Activated naive CD8-positive, alpha-beta T cell treated with anti-CD3 and anti-CD28 coated beads for 36 hours (primary cell): ENCODE data around the gene ATP8B3. TPM values are rescaled to one million over a fixed set of nuclear protein-coding genes. Genes with fewer than 3 reads are reported as not detected.

ENCODE experiments used
- DNase-seq: peaks from one replicate; pipeline ENCODE4 v3.0.0; 2021
- H3K27ac Mint-ChIP-seq: one replicate; pipeline ENCODE4 v1.8.0; 2022; ENCODE audit warnings: mild to moderate bottlenecking, moderate library complexity, mixed read lengths
- H3K27me3 Mint-ChIP-seq: one replicate; pipeline ENCODE4 v1.8.0; 2022; ENCODE audit warnings: mild to moderate bottlenecking, mixed read lengths
- H3K36me3 Mint-ChIP-seq: one replicate; pipeline ENCODE4 v1.8.0; 2021; ENCODE audit warnings: mild to moderate bottlenecking, mixed read lengths
- H3K4me1 Mint-ChIP-seq: one replicate; pipeline ENCODE4 v1.8.0; 2021; ENCODE audit warnings: mixed read lengths
- H3K4me3 Mint-ChIP-seq: one replicate; pipeline ENCODE4 v1.8.0; 2022; ENCODE audit warnings: mild to moderate bottlenecking, moderate library complexity, mixed read lengths
- H3K9me3 Mint-ChIP-seq: one replicate; pipeline ENCODE4 v1.8.0; 2022; ENCODE audit warnings: mixed read lengths
- total RNA-seq, 2 experiments: library from RNA; stranded (reverse); gene quantifications; one replicate each; pipeline ENCODE4 v1.2.3, GENCODE V29; 2021

Gene ATP8B3
- total RNA-seq, 2 experiments from 2014 or later, result 2.3 to 2.7 TPM

DNA sequence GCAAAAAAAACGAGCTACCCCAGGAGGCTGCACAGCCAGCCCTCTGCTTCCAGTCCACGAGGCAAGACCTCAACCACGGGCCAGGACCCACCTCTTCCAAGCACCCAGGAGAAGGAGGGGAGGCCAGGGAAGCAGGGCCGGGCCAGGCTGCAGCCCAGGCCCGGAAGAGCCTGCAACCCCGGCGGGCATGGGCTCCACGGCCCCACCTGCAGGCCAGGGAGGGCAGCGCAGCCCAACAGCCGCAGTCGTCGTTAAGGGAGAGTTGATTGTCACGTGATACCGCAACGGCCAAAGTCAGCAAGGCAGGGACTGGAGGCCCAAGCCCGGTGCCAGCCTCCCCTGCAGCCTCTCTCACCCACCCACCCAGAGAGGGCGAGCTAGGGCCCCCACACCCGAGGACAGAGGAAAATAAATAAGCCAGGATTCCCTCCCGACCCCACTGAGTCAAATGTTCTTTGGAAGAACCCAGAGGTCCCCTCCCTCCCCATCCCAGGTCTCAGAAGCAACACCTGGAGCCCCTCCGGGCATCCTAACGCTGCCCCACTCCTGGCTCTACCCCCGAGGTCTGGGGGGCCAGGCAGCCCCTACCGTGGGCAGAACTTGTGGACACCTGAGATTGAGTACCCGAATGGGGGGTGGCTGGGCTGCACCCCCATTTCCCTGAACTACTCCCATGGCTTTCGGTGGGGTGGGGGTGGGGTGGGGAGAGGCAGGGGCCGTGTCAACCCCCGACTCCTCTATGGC lies 41.4 kb upstream of the ATP8B3 start:
- Mint-ChIP-seq H3K27me3 (no peaks in the 10 kb centered on the region), H3K27ac (peak overlapping the region; percentile 85), H3K4me1 (peaks cover 41% of the 10 kb centered on the region), H3K4me3 (peak overlapping the region; percentile 47), H3K9me3 (no peaks in the 10 kb centered on the region), H3K36me3 (peaks cover 7% of the 10 kb centered on the region)
- peak; percentile 89 for DNase-seq

DNA sequence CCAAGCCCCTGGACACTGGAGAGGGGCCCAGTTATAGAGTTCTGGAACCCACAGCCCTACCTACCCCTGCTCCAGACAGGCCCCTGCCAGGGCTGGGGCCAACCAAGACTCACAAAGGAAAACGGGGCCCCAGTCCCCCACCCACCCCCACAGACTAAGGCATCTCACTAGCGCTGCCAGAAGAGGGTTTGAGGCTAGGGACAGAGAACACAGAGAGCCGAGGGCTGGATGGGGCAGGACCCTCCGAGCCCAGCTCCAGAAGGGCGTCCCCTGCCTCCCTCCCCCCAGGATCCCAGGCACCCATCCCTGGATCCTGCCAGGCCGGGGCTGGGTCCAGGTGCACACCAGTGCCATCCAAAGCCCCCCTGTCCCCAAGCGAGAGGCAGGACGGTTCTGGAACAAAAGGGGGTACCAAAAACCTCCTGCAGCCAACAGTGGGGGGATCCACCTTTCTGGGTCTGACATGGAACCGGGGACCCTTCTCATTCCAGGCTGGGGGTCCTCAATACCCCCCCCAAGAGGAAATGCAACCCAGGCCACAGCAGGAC lies 40.6 kb upstream of the ATP8B3 start:
- H3K4me3 Mint-ChIP-seq, result no peak overlapping the region
- peak overlapping the region; percentile 85 for H3K27ac Mint-ChIP-seq
- no peak for DNase-seq
- peaks cover 7% of the 10 kb centered on the region for H3K36me3 Mint-ChIP-seq
- H3K4me1 Mint-ChIP-seq, result peaks cover 38% of the 10 kb centered on the region
- H3K27me3 Mint-ChIP-seq, result no peaks in the 10 kb centered on the region
- H3K9me3 Mint-ChIP-seq, result no peaks in the 10 kb centered on the region

DNA sequence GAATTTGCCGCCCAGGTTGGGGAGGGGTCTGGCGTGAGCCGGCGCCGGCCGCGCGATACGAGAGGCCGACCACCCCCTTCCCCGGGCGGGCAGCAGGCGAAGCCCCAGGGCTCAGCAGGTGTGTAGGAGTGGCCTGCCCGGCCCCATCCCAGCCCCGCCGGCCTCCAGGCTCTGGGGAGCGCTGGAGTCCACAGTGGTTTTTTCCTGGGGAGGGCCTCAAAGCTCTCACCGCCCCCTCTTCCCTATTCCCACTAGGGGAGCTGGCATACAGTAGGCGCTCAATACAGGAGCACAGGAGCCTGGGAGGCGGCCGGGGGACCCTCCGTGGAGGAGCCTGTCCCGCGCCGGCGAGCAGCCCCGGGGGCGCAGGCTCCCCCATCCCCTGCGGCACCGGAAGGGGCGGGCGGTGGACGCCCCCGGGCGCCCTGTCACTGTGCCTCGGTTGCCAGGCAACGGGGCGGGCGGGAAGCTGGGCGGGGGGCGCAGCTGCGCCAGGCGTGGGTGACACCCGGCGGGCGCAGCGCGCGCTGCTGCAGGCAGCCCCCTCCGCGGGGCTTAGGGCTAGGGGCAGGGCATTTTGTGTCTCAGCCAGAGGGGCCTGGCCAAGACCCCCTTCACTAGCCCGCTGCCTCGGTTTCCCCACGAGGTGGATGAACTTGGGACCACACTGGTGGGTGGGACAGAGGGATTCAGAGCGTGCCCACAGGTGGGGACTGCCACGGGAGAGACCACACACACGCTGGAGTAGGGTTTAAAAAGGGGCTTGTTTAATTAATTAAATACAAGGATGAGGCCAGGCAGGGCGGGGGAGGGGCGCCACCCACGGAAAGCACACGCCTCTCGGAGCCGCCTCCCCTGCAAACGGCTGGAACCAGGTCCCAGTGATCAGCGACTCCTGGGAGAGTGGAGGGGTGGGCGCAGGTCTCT lies 39.8 kb upstream of the ATP8B3 start:
- peaks cover 11% of the 10 kb centered on the region for H3K36me3 Mint-ChIP-seq
- peak overlapping the region; percentile 40 for H3K4me3 Mint-ChIP-seq
- H3K27ac Mint-ChIP-seq, result peak overlapping the region; percentile 38
- no peaks in the 10 kb centered on the region for H3K9me3 Mint-ChIP-seq
- peak; percentile 80 for DNase-seq
- peaks cover 45% of the 10 kb centered on the region for H3K4me1 Mint-ChIP-seq
- H3K27me3 Mint-ChIP-seq, result no peaks in the 10 kb centered on the region

DNA sequence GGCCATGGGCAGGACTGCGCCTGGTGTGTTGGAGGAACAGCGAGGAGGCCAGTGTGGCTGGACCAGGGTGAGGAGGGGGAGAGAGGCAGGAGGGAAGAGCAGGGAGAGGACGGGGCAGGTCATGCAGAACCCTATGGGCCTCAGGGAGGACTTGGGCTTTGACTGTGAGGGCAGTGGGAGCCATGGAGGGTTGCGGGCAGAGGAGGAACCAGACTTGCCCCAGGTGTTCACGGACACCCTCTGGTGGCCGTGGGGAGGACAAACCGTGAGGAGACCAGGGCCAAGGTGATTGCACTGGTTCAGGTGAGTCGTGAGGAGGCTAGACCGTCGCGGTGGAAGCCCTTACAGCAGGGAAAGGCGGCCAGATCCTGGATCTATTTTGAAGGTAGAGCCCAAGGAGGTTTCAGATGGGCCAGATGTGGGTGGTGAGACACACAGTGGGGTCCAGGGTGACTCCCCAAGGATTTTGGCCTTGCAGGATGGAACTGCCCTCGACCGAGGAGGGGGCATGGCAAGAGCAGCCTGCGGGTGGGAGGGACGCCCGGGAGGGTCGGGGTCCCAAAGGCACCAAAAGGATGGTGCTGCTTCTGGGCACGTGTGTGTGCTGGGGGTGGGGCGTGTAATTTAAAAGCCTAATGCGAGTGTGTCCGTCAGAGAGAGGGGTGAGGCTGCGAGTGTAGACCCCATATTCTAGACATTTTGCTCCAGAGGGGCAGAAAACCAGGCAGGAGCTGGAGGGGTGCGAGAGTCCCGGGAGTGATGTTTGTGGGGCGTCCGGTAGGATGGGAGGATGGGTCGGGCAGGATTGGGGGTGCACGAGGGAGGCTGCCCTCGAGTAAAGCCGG lies 39.0 kb upstream of the ATP8B3 start:
- no peak for DNase-seq
- H3K27ac Mint-ChIP-seq, result peak overlapping the region; percentile 60
- H3K4me3 Mint-ChIP-seq, result peak overlapping the region; percentile 33
- H3K9me3 Mint-ChIP-seq, result no peaks in the 10 kb centered on the region
- H3K4me1 Mint-ChIP-seq, result peaks cover 52% of the 10 kb centered on the region
- no peaks in the 10 kb centered on the region for H3K27me3 Mint-ChIP-seq
- peaks cover 15% of the 10 kb centered on the region for H3K36me3 Mint-ChIP-seq

DNA sequence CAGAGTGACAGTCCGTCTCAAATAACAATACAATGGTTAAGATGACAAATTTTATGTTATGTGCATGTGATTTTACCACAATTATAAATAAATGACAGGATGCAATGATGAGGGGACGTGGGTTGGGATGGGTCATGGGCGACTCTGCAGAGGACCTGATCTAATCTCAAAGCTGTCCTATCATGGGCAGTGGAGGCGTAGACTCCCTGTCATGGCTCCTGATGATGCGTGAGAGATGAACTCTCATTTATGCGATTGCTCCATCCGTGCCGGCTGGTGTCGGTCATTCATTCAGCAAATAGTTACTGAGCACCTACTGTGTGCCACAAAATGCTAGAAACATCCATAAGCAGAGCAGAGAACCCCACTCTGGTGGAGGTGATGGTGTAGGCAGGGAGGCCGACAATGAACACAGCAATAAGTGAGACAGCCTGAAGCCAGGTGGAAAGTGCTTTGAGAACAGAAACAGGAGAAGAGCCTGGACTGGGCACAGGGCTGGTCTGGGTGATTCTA lies 37.9 kb upstream of the ATP8B3 start:
- DNase-seq, result no peak
- Mint-ChIP-seq H3K27me3 (no peaks in the 10 kb centered on the region), H3K4me3 (no peak overlapping the region), H3K27ac (no peak overlapping the region), H3K36me3 (peaks cover 15% of the 10 kb centered on the region), H3K9me3 (no peaks in the 10 kb centered on the region), H3K4me1 (peaks cover 49% of the 10 kb centered on the region)

DNA sequence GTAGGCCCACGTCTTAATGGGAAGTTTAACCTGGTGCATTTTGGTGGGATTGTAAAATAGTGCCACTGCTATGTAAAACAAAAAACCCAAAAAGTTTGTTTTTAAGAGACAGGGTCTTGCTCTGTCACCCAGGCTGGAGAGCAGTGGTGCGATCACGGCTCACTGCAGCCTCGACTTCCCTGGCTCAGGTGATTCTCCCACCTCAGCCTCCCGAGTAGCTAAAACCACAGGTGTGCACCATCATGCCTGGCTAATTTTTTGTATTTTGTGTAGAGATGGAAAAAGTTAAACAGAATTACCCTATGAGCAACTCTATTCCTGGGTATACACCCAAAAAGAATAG lies 37.0 kb upstream of the ATP8B3 start:
- DNase-seq, result no peak
- H3K9me3 Mint-ChIP-seq, result no peaks in the 10 kb centered on the region
- peak overlapping the region; percentile 74 for H3K4me3 Mint-ChIP-seq
- peaks cover 45% of the 10 kb centered on the region for H3K4me1 Mint-ChIP-seq
- H3K27me3 Mint-ChIP-seq, result no peaks in the 10 kb centered on the region
- peaks cover 15% of the 10 kb centered on the region for H3K36me3 Mint-ChIP-seq
- H3K27ac Mint-ChIP-seq, result peak overlapping the region; percentile 68

DNA sequence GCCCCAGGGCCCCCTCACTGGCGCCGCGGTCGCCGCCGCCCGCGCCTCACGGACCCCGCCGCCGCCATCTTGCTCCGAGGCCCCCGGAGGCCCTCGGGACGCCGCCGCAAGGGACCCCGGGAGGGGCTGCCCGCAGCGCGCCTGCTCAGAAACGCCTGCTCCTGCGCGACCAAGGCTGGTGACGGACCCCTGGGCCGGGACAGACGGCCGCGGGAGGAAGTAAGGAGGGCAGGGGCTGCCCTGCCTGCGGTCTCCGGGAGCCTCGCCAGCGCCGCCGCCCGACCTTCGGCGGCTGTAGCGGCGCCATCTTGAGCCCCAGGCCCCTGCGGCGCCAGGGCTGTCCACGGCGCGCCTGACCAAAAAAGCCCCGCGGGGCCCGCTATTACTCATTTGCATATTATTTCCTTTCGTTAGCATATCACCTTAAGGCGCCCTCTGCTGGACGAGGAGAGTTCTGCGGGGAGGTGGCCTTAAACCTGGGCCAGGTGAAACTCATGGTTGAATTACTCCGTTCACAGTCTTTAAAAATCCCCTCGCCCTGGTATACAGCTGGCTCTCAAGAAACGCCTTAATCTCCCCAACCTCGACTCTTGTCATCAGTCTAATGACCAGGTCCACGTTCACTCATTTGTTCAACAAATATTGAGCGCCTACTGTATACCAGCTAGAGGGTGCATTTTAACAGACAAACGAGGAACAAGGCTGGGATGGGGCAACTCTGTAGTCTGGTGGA lies 36.5 kb upstream of the ATP8B3 start, which contains the start of gene REXO1:
TSS of gene REXO1 (minus strand) at position 85 of the 733 bp plus-strand sequence. CDS start 125 bp downstream, outside the sequence.
- Mint-ChIP-seq H3K4me1 (peaks cover 46% of the 10 kb centered on the region), H3K27me3 (no peaks in the 10 kb centered on the region), H3K9me3 (no peaks in the 10 kb centered on the region), H3K27ac (peak within 1 kb of the TSS; percentile 94), H3K36me3 (peaks cover 15% of the 10 kb centered on the region), H3K4me3 (peak within 1 kb of the TSS; percentile 92)
- DNase-seq, result peak; percentile 95

DNA sequence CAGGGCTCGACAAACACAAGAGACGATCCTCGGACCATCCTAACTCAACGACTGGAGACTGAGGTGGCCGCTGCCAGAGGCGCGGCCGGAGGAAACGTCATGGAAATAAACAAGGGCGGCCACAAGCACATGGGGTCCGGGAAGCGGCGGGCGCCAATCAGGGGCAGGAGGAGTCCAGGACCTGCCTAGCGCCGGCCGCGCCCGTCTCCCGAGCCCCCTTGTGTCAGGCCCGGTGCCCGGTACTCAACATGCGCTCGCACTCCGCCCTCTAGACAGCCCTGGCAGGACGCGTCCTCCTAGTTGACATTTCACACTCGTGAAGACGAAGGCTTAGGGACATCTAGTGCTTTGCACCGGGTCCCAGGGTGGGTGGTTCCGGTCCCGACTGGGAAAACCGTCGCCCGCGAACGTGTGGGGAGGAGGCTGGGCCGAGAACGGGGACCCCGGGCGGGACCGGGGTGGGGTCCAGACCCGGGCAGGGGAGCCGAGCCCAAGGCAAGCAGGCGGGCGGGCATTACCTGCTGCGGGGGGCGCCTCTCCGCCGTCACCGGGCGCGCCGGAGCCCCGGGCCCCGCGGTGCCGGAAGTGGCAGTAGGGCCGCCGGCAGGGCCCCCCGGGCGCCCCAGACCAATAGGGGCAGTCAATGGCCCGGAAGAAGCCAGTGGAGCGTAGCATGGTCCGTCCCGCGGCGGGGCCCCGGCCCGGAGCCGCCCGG lies 35.8 kb upstream of the ATP8B3 start:
- H3K9me3 Mint-ChIP-seq, result no peaks in the 10 kb centered on the region
- peaks cover 43% of the 10 kb centered on the region for H3K4me1 Mint-ChIP-seq
- no peaks in the 10 kb centered on the region for H3K27me3 Mint-ChIP-seq
- H3K27ac Mint-ChIP-seq, result peak overlapping the region; percentile 94
- peak; percentile 61 for DNase-seq
- peak overlapping the region; percentile 92 for H3K4me3 Mint-ChIP-seq
- H3K36me3 Mint-ChIP-seq, result peaks cover 11% of the 10 kb centered on the region

DNA sequence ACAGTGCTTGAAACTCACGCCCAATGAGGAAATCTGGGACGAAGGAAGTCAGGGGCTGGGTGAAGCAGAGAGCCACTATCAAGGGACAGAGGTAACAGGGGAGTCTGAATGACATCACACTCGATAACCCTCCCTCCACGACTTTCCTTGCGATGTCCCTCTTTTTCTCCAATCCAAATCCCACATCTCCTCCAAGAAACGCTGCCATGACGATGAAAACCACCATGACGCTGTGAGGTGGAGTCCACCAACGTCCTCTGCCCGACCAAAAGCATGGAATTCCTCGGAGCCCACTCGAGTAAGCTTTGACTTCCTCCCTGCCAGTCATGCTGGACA lies 35.2 kb upstream of the ATP8B3 start:
- no peaks in the 10 kb centered on the region for H3K27me3 Mint-ChIP-seq
- peak overlapping the region; percentile 92 for H3K4me3 Mint-ChIP-seq
- H3K36me3 Mint-ChIP-seq, result peaks cover 11% of the 10 kb centered on the region
- no peaks in the 10 kb centered on the region for H3K9me3 Mint-ChIP-seq
- peak overlapping the region; percentile 94 for H3K27ac Mint-ChIP-seq
- H3K4me1 Mint-ChIP-seq, result peaks cover 42% of the 10 kb centered on the region
- no peak for DNase-seq

DNA sequence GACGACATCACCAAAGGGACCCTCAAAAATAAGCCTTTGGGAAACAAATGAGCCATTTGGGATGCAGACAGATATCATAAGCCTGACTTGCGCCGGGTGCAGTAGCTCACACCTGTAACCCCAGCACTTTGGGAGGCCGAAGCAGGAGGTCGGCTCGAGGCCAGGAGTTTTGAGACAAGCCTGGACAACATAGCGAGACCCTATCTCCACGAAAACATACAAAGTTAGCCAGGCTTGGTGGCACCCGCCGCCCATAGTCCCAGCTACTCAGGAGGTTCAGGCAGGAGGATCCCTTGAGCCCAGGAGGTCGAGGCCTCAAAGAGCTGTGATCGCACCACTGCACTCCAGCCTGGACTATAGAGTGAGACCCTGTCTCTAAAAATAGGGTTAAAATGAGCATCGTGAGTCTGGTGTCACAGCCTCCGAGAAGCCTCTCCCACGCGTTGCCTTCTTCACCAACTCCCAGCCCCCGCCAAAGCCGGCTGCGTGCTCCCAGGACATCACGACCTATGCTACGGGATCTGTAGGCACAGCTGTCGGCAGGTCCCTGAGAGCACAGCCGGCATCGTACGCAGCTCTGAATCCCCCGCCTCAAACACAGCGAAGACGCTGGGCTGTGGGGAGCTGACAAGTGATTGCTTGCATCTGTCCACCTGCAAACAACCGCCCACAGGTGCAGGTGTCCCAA lies 34.6 kb upstream of the ATP8B3 start:
- H3K4me1 Mint-ChIP-seq, result peaks cover 41% of the 10 kb centered on the region
- peak overlapping the region; percentile 92 for H3K4me3 Mint-ChIP-seq
- peaks cover 11% of the 10 kb centered on the region for H3K36me3 Mint-ChIP-seq
- no peaks in the 10 kb centered on the region for H3K9me3 Mint-ChIP-seq
- no peaks in the 10 kb centered on the region for H3K27me3 Mint-ChIP-seq
- DNase-seq, result no peak
- peak overlapping the region; percentile 94 for H3K27ac Mint-ChIP-seq

DNA sequence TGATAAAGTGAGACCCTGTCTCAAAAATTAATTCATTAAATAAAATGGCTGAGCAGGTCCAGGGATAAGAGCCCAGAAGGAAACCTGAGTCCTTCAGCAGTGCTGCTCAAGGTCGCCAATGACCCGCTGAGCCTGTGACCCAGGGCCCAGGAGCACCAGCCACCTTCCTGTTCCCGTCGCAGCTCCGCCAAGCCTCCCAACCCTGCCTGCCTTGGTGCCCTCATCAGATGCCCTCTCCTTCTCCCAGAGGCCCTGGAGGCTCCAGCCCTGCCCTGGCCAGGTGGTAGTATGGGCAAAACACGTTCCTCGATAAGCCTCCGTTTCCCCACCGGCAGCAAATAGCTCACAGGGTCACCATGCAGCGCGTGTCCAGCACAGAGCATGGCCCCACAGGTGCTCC lies 33.6 kb upstream of the ATP8B3 start:
- peaks cover 41% of the 10 kb centered on the region for H3K4me1 Mint-ChIP-seq
- peaks cover 9% of the 10 kb centered on the region for H3K36me3 Mint-ChIP-seq
- H3K9me3 Mint-ChIP-seq, result no peaks in the 10 kb centered on the region
- H3K27ac Mint-ChIP-seq, result no peak overlapping the region
- no peaks in the 10 kb centered on the region for H3K27me3 Mint-ChIP-seq
- no peak for DNase-seq
- H3K4me3 Mint-ChIP-seq, result no peak overlapping the region

DNA sequence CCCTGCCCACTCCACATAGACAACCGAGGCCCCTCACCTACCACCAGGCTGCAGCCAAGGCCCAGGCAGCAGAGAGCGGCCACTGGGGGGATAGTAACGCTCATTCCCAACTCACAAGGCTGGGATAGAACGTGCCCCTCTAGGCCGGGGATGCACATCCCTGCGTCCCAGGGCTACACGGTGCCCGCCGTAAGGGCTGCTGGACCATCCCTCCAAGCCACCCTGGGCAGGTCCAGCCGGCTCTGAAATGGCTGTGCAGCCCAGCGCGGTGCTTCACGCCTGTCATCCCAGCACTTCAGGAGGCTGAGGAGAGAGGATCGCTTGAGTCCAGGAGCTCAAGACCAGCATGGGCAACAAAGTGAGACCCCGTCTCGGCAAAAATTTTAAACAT lies 33.0 kb upstream of the ATP8B3 start:
- Mint-ChIP-seq H3K27ac (no peak overlapping the region), H3K27me3 (no peaks in the 10 kb centered on the region), H3K4me1 (peaks cover 42% of the 10 kb centered on the region), H3K36me3 (peaks cover 9% of the 10 kb centered on the region), H3K4me3 (no peak overlapping the region), H3K9me3 (no peaks in the 10 kb centered on the region)
- DNase-seq, result no peak

DNA sequence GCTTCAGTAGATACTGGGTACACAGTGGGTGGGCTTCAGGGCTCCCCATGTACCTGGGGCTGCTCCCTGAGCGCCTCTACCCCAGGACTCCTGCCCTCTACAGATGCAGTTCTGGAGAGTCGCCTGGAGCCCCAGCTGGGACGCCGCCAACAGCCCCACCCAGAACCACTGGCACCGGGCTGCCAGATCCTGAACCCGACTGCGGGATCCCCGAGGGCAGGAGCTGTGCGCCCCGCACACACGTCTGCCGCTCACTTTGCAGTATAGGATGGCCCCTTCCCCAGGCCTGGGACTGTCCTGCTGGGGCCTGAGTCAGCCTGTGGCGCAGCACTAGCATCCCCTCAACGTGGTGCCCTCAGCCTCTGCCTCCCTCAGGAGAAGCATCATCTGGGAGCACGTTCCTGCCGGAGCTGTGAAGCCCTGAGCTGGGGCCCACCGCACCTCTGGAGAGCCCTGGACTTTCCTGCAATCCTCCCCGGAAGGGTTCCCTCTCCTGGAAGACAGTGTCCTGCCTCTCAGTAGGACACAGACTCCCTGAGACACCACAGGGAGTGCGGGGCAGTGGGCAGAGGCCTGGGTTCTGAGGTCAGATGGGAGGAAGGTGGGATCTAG lies 32.5 kb upstream of the ATP8B3 start:
- Mint-ChIP-seq H3K4me1 (peaks cover 43% of the 10 kb centered on the region), H3K36me3 (peaks cover 9% of the 10 kb centered on the region), H3K9me3 (no peaks in the 10 kb centered on the region), H3K27me3 (no peaks in the 10 kb centered on the region), H3K27ac (no peak overlapping the region), H3K4me3 (no peak overlapping the region)
- no peak for DNase-seq
